ENCODE measurements around the gene PARP8.
A peak's percentile ranks its signal among the peaks of the same experiment; 100 is the strongest.
"Not testable (repeated sequence)": the region's sequence is repeated elsewhere in the genome, so short reads cannot be mapped to it uniquely, and the experiment has no call there.

The PARP8 gene

DNA sequence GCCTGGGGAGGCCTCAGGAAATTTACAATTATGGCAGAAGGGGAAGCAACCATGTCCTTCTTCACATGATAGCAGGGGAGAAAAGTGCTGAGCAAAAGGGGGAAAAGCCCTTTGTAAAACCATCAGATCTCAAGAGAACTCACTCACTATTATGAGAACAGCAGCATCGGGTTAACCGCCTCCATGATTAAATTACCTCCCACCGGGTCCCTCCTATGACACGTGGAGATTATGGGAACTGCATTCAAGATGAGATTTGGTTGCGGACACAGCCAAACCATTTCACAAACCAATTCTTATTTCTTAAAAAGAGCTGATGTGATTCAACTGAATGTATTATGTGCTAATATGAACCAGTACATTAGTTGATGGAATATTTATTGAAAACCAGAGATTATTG lies 63.9 kb downstream of the PARP8 start:
- DNase-seq: no peak

GRCh38 chr5:50730841-50731240 lies 64.4 kb downstream of the PARP8 start:
- no peak for DNase-seq

DNA sequence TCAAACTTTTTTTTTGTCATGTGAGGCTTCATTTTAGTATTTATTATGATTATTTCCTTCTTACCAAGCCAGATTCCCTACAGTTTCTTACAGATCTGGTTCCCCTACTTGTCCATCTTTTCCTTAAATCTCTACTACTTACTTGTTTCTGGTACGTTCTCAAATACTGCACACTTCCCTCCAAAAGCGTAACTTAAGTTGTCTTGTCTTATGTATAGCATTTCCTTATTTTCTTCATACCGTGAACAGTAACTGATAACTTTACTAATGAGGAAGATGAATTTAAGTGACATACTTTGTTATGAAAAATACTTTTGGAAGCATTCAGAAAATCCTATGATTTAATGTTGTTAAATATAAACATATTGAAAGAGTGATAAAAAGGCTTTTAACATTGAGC lies 67.3 kb downstream of the PARP8 start:
- DNase-seq: no peak

DNA sequence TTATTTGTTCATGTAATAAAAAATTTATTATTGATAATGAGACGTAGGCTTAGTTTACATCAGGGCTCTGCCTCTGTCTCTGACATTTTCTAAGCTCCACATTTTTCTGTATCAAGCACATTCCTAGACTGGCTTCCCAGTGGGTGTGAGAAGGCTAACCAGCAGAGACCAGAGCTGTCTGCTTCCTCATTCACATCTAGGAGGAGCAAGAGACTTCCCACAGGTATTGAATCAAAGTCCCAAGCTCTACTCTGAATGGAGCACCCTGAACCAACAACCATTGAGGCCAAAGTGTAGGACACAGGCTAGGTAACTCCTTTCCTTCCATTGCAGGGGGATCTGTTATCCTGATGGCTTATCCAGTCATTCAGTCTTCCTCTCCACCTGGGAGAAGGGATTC lies 72.4 kb downstream of the PARP8 start:
- no peak for DNase-seq

GRCh38 chr5:50740832-50741231 lies 74.4 kb downstream of the PARP8 start:
- no peak for DNase-seq

DNA sequence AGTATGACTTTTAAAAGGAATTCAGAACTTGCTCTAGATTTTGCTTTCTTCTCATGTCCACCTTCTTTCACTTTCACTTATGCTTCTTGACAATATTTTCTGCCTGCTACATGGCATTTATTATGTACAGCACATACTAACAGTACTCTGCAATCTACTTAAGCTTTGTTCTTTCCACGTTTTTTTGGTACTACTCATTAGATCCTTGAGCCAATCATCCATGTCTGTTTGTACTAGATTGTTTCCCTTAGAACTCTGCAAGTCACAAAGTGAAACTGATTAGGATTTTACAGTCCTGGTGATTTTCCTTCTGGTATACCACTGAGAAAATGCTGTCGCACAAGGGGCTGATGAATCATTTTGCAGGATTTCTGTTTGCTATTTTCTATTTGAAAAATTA lies 78.3 kb downstream of the PARP8 start:
- DNase-seq: peak; percentile 50

DNA sequence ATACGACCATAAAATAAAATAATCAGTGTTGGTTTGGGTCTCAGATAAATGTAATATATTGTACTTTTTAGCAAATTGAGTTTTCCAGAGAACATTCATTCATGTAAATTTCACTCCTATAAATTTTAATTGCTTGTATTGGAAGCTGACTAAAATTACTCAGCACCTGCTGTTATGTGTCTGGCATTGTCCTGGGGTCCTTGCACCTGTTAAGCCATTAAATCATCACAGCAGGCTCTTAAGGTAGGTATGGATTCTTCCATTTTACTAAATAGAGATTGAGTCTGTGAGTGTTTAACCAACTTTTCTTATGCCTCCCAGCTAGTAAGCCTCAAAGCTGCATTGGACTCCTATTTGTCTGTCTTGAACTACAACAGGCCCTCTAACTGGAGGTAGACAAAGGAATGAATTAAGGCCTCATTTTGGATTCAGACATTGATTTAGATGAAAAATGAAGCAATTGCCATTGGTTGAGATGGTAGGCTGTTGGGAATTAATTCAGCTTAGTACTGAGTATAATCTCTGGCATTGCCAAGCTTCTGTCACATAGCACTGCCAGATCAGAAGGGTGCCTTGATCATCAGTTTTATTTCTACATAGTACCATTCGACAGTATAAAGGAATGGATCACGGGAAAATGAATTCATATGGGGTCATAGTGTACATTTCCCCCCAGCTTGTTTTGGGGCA lies 78.9 kb downstream of the PARP8 start:
- peak; percentile 14 for DNase-seq

GRCh38 chr5:50749181-50749580 lies 82.7 kb downstream of the PARP8 start:
- no peak for DNase-seq

- no peak for DNase-seq
Measured at GRCh38 chr5:50749873-50750272, 83.4 kb downstream of the PARP8 start.

DNA sequence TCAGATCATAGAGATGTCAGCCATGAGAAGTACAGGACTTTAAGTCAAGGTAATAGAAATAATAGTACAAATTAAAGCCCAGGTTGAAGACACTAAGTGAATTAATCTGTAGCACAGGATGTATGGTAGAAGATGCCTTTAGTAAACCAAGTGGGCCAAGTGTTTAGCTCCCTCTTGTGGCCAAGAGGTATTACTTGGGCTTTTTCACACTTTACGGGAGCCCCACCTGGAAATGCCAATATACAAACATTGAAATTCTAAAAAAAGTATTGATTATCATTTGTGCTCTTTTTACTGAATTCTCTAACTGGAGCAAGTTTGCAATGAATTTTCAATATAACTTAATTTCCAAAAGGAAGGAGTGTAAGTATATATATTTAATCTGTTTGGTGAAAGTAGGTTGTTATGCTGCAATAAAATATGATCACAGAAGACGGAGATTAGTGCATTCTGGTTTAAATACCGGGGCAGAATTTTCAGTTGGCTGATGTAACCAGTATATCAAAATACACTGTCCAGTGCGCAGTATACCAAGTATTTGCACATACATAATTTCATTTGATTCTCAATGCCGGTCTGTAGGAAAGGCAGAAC lies 84.7 kb downstream of the PARP8 start:
- DNase-seq: peak; percentile 5

DNA sequence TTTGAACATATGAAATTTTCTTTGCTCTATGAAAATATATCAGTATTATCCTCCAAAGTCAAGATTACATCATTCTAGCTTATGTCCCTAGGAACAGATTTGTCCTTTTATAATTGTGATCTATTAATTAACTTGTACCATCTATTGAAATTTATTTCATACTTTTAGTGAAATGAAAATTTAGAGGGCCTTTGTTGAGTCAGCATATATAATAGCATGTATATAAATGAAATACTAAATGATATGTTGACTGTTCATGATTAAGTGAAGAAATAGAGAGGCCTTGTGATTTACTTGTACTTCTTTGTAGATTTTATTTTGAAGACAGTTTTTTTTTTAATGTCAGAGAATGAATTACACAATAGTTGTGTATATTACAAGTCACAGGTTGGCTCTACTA lies 86.4 kb downstream of the PARP8 start:
- DNase-seq: no peak

DNA sequence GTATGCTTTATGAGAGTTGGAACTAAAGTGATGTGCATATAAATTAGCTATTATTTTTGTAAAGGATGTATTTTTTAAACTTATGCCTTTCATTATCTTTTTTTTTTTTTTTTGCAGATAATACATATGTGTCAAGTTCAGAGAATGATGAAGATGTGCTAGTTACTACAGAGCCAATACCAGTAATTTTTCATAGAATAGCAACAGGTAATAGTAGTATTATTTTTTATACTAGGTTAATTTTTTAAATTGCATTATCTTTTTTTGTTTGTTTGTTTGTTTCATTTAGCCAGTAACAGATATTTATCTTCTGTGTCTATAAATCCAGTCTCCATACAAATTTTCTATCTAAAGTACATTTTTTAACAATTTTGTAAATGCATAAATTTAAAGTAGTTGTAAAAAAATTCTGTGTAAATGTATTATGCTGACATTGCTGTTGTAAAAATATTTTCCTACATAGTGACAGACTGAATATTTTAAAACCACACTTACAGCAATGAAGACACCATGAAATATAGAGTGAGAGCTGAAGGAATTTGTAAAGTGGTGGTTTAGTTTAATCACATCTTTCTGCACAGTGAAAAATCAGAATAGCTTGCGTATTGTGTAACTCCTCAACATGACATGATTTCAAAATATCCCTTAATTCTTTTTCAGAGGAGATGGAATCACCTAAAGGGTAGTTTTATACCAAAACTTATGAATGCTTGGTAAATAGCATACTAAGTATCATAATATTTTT lies 93.3 kb downstream of the PARP8 start:
- DNase-seq: no peak

GRCh38 chr5:50763351-50763750 lies 96.9 kb downstream of the PARP8 start:
- no peak for DNase-seq

DNA sequence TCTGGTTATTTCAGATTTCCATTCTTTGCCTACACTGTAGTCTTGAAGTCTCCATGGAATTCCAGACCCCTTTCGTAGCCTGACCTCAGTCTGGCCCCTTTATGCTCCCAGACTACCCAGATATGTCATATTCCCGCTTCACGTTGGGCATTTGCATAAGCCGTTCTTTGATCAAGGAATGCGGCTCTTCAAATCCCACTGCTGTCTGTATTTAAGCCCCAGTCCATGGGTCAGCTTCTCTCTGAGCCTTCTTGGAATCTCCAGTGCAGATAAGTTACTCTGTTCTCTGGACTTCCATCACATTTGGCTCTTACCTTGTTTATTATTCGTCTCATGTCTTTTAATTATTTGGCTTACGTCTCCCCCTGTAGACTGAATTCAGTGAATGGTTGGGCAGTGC lies 97.4 kb downstream of the PARP8 start:
- DNase-seq: no peak

DNA sequence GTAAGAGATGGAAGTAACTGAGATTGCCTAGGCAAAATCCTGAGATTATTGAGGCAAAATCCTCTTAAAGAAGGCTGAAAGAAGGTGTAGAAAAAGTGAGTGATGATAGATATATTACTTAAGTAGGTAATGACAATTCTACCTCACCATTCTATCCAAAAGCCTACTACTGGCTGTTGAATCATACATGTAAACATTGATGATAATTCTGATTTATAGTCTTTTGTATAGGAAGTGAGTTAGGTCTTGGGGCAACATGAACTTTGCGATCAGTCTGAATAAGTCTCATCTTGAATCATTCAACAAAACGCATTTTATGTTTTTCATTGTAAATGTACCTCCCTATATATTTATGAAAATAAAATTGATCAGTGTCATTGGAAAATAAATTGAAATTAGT lies 99.6 kb downstream of the PARP8 start:
- no peak for DNase-seq

GRCh38 chr5:50766462-50766861 lies 100.0 kb downstream of the PARP8 start:
- DNase-seq: no peak

- DNase-seq: no peak
Measured at GRCh38 chr5:50766967-50767366, 100.5 kb downstream of the PARP8 start.

- DNase-seq: no peak
Measured at GRCh38 chr5:50767588-50767987, 101.2 kb downstream of the PARP8 start.

GRCh38 chr5:50768634-50769033 lies 102.2 kb downstream of the PARP8 start:
- DNase-seq: no peak

DNA sequence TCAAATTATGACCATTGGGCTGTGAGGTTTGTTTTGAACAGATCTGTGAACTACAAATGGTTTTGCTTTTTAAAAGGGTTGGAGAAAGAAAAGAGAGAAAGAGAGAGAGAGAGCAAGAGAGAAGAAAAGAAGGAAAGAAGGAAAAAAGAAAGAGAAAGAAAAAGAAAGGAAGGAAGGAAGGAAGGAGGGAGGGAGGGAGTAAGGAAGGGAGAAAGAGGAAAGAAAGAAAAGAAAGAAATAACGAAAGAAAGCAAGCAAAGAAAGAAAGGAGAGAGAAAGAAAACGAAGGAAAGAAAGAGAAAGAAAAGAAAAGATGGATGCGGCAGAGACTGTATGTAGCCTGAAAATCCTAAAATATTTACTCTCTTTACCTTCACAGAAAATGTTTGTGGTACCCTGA lies 104.0 kb downstream of the PARP8 start:
- no peak for DNase-seq

GRCh38 chr5:50774446-50775175 lies 108.2 kb downstream of the PARP8 start:
- not testable (repeated sequence) for DNase-seq

DNA sequence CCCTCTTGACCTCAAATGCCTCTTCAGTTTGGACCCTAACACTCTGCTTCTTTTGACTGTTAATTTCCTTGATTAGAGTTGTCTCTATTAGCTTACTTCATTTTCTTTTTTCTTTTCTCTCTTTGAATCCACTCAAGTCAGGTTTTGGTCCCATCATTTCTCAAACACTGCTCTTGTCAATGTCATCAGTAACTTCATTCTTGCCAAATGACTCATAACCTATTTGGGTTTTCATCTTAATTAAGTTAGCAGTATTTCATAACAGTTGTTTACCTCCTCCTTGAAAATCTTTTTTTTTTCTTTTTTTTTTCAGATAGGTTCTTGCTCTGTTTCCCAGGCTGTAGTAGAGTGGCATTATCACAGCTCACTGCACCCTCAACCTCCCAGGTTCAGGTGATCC lies 119.6 kb downstream of the PARP8 start:
- DNase-seq: no peak

DNA sequence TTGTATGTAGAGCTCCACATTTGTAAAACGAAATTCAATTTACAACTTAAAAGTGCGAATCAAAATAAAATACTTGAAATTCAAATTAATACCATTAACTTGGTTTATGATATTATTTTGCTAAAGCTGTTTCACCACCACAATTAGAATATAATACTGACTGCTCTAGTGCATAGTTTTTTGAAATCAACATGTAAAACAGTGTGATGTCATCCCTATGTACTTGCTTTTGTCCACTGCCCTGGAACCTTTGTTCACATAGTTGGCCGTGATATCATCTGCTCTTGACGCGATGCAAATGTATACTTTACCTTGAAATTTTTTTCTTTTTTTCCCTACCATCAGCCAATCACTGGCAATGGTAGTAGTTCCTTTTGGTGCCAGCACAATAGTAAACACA lies 125.4 kb downstream of the PARP8 start:
- DNase-seq: no peak

DNA sequence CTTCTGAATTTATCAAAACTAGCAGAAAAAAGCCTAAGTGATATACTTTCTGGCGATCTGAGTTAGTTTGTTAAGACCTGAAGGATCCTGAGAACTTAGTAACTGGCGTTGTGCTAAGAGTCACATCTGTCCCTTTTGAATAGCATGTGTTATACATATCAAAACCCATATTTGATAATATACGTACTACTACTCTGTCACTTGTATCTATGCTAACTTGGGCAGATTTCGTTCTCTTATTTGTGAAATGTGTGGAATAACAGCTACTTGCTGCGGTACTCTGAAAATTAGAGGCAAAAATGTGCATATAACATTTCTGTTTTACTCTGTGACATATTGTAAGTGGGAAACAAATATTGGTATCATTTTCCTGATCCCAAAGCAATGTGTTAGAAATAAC lies 126.4 kb downstream of the PARP8 start:
- no peak for DNase-seq

All from DMS79 treated with DMSO at 0.1 percent for 48 hours (cell line).